AG09309 (cell line): ENCODE data around the gene NKAPL.

ENCODE experiments used
- DNase-seq: peaks from one replicate; pipeline ENCODE4 v3.0.0-alpha.2; 2010; ENCODE audit warnings: low read depth
- H3K4me3 ChIP-seq: 2 replicates; pipeline ENCODE4 v1.5.1; 2011; ENCODE audit warnings: mild to moderate bottlenecking, low read depth, low read length, moderate library complexity; ENCODE audit not compliant: control insufficient read depth
- CTCF ChIP-seq: IDR thresholded peaks from 2 replicates; pipeline ENCODE4 v1.5.1; 2011; ENCODE audit warnings: mild to moderate bottlenecking, low read depth, low read length, inconsistent platforms; ENCODE audit not compliant: insufficient read depth, control insufficient read depth; ENCODE audit errors: missing control alignments

The NKAPL gene

GRCh38 chr6:28248916-28249315 is 10.2 kb upstream of the NKAPL start:
- H3K4me3 ChIP-seq: no peak overlapping the region
- TF ChIP-seq CTCF: no peak
- DNase-seq: no peak

- peak overlapping the region; percentile 93 for H3K4me3 ChIP-seq
- no peak for DNase-seq
- no peak for TF ChIP-seq CTCF
Observed at GRCh38 chr6:28250747-28251146, 8.3 kb upstream of the NKAPL start.

GRCh38 chr6:28251661-28252008 is 7.5 kb upstream of the NKAPL start:
- DNase-seq: no peak
- peak overlapping the region; percentile 93 for H3K4me3 ChIP-seq
- no peak for TF ChIP-seq CTCF

- H3K4me3 ChIP-seq: peak within 1 kb of the TSS; percentile 93
- no peak for TF ChIP-seq CTCF
- DNase-seq: peak; percentile 69
Observed at GRCh38 chr6:28252009-28252975, 6.8 kb upstream of the NKAPL start, which contains the start of gene ZKSCAN4. Gene ZKSCAN4, minus strand, starts transcription at chr6:28252269. Its CDS starts 289 bp downstream, at chr6:28251980.

DNA sequence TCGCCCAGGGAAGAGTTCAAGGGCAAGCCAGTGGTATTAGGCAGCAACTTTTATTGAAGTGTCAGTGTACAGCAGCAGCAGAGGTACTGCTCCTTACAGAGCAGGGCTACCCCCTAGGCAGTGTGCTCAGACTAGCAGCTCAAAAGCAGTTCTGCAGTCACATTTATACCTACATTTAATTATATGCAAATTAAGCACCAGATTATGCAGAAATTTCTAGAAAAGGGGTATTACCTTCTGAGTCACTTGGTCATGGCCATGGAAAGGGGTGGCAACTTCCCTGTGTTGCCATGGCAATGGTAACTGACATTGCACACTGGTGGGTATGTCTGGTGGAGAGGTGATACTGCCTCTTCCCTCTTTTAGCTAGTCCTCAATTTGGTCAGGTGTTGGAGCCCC is 5.0 kb upstream of the NKAPL start:
- no peak for DNase-seq
- no peak overlapping the region for H3K4me3 ChIP-seq
- TF ChIP-seq CTCF: no peak

GRCh38 chr6:28257042-28257441 is 2.1 kb upstream of the NKAPL start:
- DNase-seq: no peak
- TF ChIP-seq CTCF: no peak
- H3K4me3 ChIP-seq: no peak overlapping the region

GRCh38 chr6:28263922-28264321 is 4.8 kb downstream of the NKAPL start:
- no peak overlapping the region for H3K4me3 ChIP-seq
- no peak for DNase-seq
- no peak for TF ChIP-seq CTCF
